NCI-H1417 (cell line): Measurements from ENCODE around the gene CACNA1C.
A peak's percentile ranks its signal among the peaks of the same experiment; 100 is the strongest.
"Not testable (repeated sequence)": the region's sequence is repeated elsewhere in the genome, so short reads cannot be mapped to it uniquely, and the experiment has no call there.

Experiments used
- DNase-seq, 3 experiments: peaks; one replicate each; lab custom pipeline; 2025; lab: John Stamatoyannopoulos, UW

Gene CACNA1C

DNA sequence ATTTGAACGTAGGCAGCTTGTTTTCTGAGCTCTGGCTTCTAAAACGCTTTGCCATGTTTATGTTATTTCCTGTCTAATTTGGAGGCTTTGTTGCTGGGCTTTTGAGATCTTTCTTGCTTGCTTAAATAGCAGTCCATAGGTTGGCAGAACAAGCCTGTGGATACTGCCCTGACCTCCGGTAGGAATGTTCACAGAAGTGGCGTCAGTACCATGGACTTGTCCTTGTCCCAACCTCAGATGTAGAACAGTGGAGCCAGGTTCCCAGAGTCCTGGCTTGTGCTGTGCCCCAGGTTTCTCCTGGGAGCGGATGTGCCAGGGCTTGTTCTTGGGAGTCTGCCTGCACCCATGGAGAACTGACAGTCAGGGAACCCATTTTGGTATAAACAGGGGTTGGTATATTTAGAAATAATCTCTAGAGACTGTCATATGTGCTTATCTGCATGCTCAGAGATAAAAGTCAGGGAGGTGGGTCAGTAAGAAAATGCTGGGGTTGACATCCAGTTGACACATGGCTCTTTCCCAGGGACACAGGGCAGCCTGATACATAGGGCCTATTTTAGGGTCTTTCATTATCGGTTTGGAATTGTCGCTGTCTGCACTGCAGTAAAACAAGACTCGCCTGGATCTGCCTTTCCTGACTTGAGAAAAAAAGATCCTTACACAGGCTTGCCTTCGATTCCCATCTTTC, 22.9 kb downstream of the CACNA1C start:
- no peak for DNase-seq

DNA sequence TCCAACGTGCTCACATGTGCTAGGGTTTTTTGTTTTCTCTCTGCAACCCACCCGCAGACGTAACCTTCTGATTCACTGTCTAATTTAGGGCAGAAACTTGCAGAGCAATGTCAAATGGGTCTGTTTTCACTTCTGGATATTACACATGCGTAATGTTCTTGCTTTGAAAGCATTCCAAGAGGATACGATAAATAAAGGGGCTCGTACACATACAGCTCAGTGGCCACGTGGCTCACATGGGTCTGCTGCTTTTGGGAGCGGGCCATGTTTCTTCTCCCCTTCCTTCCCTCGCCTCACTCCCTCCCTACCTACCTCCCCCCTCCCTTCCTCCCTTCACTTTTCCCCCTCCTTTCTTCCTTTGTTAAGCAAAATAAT, 23.4 kb downstream of the CACNA1C start:
- DNase-seq = no peak

DNA sequence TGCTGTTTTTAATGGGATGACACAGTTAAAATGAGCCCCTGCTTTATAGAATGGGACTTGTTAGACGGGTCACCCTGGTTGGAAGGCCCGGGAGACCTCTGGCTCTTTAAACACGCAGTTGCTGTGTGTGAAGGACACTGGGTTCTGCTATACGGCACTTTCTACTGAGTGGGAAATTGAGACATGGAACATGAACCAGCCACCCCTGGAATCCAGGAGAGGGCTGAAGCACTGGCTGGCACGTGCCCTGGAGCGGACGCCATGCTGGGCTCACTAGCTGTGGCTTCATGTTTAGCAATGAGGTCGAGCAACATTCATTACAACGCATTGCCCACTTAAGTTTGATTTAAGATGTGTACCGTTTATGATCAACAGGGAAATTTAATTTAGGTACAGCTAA, 23.9 kb downstream of the CACNA1C start:
- no peak for DNase-seq

DNA sequence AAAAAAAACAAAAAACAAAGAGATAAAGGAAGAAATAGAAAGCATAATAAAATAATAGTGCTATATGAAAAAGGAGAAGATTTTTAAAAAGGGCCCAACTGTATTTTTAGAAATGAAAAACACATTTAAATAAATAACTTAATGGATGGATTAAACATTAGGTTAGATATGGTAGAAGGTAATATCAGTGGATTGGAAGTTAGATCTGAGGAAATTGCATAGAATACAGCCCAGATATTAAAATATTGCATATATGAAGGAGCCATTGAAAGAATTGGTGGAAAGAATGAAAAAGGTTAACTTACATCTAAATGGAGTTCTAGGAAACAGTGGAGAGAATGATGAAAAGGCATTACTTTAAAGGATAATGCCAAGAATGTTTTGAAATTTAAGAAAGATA, 27.8 kb downstream of the CACNA1C start:
- DNase-seq = no peak

DNA sequence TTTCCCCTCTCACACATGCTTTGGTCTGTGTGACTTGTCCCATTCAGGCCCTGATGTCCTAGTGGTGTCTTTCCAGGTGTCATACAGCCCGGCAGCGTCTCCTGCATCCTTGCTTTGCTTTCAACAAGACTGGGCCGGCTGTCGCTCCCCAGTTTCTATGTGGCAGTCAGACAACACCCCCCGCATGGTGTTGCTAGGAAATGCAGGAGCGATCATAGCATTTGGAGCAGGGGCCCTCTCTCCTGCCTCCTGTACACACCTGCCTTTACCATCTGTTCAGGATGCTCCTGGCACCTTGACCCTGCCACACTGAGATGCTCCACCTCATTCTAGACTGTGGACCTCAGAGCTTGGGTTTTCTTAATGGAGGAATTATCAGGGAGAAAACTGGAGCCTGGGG, 29.5 kb downstream of the CACNA1C start:
- DNase-seq = peak in 2 of 3 experiments; percentile 71 to 85

DNA sequence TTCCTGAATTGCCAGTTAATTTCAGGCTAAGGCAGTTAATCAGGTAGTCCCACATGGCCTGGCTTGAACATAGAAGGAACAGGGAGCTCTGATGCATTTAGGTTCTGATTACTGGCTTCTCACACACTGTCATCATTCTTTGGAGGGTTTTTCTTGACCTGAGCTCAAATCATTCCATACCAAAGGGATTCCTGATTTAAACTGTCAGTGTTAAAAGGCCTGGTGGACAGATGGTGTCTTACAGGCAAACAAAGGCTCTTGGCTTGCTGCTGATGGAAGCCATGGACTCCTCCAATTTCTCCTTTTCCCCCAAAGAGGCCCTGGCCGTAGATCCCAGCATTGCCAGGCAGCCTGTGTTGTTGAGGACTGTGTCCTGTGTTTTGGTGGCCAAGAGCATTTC, 30.2 kb downstream of the CACNA1C start:
- peak in 1 of 3 experiments; percentile 73 for DNase-seq

DNA sequence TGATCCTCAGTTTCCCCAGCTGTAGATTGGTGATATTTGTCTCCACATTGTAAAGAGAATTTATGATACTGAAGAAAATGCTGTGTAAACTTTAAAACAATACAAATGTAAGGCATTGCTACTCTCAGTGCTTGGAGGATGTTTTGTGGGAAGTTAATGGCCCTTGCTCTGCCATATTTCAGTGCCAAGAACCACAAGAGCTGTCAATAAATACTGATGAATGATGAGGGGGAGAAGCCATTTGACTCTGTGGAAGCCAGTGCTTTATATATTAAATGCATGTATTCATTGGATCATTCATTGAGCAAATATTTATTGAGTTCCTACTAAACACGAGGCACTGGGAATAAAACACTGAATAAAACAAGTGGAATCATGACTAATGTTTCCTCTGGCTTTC, 30.8 kb downstream of the CACNA1C start:
- DNase-seq = peak in 2 of 3 experiments; percentile 29 to 71

DNA sequence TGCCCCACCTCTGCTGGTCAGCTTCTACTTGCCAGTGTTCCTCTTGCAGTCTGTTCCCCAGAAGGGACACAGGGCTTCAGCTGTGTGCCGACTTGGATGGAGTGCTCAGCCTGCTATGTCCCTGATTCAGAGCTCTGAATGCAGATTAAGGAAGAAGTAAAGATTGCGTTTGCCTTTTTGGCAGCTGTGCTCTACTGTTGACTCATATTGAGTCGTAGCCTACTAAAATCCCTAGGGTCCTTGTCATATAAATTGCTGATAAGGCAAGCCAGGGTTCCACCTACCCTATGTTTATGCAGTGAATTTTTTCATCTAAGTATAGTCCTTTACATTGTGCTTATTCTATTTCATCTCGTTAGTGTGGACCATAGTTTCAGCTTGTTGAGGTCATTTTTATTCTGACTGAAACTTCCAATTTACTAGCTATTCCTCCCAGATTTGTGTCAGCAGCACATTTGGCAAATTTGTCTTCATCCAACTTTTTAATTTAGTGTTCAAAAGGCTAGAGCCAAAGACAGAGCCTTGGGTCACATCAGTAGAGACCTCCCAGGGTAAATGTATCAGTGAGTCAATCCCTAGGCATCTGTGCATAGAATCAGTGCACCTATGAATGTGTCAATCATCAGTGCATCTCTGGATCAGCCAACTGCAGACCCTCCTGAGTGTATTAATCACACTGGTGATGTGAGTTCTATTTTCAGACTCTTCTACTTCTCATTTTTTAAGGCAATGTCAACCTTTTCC, 31.9 kb downstream of the CACNA1C start:
- no peak for DNase-seq

DNA sequence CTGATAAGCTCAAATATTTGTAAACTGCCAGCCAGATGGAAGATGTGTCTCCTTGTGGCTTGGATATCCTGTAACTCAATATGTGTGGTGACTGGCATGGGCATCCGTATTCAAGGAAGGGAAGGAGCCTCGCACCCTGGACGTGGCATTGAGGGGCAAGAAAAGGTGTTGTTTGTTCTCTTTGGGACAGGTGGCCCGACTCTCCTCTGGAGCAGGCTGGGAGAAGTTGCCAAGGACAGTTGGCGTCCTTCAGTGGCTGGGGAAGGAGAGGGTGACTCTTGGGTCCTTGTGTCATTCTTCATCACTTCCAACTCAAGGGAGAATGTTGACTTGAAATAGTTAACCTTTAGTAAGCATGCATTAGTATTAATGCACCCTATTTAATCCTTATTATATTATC, 39.6 kb downstream of the CACNA1C start:
- no peak for DNase-seq

DNA sequence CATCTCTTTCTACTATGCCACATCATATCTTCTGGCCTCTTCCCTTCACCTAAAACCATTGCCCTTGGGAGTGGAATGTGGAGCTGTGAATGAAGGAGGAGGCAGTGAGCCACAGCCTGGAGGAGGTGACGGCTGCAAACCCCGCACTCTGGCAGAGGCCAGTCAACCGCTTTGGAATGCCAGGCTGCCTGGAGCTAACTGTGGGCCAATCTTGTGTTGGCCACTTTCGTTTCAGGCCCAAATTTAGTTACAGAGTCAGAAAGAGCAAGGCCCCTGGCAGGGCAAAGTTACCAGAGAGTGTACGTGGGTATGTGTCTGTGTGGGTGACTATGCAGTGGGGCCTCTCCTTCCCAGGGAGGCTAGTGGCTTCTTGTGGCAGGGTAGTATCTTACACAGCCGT, 40.1 kb downstream of the CACNA1C start:
- no peak for DNase-seq

DNA sequence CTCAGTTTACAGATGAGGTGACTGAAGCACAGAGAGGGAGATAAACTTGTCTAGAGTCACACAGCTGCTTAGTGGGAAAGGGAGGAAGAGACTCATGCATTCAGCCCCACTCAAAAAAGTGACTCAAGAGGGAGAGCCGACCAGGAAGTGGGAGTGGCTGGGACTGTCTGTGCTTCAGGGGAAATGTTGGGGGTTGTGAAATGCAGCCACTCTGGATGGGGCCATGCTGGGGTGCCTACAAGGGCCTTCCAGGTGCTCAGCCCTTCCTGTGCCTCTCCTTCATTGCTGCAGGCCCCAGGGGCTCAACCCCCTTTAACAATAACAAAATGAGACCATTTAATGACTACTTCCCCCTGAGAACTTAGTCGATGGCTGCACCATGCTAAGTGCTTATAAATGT, 41.8 kb downstream of the CACNA1C start:
- DNase-seq = no peak

DNA sequence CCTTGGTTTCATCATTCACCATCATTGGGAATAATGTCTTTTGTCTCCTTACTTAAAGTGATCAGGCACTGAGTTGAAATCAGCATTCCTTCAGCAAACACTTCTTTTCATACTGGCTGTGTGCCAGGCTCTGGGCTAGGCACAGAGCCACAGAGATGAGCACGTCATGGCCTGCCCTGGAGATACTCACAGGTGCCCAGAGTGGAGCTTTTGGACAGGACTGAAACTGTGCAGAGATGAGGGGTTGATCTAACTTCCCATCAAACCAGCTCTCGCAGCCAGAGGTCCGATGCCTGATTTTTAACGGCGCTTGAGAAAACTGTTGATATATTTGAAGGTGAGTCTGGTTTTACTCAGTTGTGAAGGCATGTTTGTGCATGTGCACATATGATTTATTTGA, 43.1 kb downstream of the CACNA1C start:
- DNase-seq = no peak

DNA sequence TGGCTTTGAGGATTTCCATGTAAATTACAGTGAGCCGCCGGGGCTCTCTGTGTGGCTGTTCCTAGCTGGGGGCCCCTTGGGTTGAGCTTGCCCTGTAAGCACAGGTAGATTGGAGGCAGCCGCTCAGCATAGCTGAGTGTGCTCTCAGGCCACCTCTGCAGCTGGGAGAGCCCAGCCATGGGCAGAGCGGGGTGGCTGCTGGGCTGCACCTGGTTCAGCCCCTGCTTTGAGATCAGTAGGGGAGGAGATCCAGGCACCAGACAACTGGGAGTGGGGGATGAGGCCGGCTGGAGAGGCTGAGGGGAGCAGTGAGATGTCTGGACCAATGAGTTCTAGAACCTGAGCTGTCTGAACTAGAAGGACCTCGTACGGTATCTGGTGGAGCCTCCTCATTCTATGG, 44.8 kb downstream of the CACNA1C start:
- no peak for DNase-seq

DNA sequence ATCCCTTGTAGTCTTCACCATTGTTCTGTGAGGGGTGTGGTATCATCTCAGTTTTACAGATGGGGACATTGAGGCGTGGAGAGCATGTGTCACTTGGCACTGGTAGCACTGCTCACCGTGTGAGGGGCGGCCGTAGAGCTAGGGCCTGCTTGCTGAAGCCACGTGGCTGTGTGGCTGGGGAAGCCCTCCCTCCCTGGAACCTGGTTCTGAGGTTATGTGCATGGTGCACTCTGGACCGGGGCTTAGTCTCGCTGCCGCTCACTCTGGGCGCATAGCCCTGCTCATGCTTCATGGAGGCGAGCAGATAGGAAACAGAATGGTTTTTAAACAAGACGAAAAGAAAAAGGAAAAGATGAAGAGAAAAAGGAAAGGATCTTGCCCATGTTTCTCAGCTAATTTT, 46.1 kb downstream of the CACNA1C start:
- DNase-seq = no peak

DNA sequence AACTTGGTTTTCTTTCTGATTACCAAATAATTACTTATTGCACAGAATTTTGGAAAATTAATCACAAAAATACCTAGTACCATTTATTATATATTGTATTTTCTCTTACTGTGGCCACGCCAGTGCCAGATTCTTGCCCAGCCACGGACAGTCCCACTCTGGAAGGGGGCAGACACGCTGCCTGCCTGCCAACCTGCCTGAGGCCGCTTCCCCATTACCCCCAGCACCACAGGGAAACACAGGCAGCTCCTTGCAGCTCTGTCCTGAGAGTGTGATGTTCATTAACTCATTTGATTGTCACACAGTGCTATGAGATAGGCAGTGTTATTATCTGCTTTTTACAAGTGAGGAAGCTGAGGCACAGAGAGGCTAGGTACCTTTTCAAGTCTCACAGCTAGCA, 46.8 kb downstream of the CACNA1C start:
- no peak for DNase-seq

DNA sequence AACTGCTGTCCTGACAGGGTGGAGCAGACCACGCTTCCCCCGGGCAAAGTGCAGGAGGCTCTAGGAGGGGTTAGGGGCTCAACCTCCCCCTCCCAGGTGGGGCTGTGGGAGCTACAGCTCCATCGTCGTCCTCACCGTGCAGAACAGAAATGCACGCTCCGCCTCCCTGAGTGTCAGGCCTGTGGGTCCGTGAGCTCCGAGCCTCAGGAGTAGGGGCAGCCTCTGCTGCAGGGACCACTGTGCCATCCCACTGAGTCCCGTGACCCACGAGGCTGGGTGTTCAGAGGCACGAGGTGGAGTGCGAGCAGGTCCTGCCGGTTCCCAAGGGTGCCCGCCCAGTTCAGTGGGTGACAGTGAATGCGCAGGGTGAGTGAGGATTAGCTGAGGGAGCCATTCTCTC, 48.6 kb downstream of the CACNA1C start:
- DNase-seq = no peak

DNA sequence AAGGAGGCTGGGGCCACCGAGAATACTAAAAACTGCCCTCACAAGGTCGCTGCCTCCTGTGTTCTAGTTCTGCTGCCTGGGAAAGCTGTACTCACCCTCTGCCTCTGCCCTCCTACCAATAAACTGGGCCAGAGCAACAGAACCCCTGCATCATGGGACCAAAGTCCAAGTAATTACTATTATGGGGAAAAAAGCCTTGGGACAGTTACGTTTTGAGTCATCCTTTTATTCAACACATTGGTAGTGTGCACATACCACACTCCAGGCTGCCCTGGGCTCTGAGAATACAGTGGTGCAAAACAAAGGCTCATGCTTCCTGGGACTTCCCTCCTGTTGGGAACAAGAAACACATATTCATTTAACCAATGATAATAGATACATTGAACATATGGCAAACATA, 49.0 kb downstream of the CACNA1C start:
- no peak for DNase-seq

DNA sequence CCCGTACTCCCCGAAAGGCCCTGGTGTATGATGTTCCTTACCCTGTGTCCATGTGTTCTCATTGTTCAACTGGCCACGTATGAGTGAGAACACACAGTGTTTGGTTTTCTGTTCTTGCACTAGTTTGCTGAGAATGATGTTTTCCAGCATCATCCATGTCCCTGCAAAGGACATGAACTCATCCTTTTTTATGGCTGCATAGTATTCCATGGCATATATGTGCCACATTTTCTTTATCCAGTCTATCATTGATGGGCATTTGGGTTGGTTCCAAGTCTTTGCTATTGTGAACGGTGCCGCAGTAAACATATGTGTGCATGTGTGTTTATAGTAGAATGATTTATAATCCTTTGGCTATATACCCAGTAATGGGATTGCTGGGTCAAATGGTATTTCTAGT, 49.9 kb downstream of the CACNA1C start:
- DNase-seq = not testable (repeated sequence)

DNA sequence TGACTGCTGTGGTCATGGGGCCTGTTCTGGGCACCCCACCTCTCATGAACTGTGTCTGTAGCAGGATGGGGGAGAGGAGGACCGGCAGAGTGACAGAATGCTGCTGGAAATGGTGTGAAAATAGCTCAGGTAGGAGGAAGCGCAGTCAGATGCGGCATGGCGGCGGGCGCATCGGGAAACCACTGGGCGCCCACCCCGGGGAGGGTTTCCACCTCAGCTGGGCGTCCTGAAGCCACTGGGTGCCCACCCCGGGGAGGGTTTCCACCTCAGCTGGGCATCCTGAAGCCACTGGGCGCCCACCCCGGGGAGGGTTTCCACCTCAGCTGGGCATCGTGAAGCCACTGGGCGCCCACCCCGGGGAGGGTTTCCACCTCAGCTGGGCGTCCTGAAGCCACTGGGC, 52.6 kb downstream of the CACNA1C start:
- not testable (repeated sequence) for DNase-seq

DNA sequence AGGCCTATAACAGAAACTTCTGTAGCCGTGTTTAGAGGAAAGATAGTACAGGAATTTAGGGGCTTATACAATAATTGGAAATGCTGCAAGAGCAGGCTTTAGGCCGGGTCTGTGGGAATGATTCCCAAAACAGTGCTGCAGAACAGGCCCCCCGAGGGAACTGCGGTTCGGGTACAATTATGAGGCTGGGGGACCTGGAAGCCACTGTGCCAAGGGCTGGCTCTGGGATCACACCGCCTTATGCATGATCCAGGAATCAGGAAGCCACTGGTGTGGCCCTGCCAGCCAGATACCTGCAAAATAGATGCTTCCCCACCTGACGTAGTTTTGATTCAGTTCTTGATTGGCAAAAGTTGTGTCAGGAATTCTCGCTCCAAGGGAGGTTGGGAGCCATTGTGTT, 55.4 kb downstream of the CACNA1C start:
- no peak for DNase-seq

DNA sequence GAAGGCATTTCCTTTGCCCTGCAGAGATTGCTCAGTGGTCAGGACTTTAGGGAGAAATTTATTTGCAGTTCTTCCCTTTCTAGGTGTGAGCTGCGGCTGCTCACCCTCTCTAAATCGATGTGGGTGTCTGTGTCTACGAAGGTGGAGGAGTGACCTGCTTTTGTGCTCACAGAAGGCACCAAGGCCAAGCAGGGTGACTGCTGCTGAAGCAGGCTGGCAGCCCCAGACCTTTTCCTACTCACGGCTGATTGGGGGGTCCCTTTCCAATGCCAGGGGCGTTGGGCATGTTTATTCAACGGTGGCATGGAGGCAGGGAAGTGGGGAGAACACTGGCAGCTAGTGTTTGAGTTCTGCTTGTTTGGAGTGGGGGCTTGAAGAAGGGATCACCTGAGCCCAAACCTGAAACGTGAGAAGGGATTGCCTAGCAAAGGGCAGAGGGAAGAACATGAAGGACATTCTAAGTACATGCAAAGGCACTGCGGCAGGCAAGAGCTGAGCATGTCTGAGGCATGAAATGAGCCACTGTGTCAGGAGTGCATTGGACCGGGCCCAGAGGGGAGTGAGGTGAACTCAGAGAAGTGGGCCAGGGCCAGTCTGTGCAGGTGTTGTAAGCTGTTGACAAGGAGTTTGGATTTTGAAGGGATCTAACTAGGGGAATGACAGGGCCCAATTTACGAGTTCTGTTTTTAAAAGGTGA, 56.3 kb downstream of the CACNA1C start:
- no peak for DNase-seq

DNA sequence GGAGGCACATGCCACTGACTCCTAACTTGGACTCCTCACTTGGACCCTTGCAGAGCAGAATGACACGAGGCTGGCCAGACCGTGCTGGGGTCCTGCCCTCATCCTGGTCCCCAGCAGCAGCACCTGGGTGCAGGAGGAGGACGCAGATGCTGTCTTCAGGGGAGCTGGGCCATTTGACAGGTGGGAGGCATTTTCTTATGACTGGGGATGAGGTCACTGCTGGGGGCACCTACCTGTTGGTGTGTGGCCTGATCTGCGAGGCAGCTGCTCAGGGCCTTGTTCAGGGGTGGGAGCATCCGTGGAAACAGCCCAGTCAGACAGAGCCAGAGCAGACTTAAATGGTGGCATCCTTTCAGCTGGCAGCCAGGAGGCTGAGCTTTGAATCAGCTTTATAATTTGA, 57.3 kb downstream of the CACNA1C start:
- no peak for DNase-seq

DNA sequence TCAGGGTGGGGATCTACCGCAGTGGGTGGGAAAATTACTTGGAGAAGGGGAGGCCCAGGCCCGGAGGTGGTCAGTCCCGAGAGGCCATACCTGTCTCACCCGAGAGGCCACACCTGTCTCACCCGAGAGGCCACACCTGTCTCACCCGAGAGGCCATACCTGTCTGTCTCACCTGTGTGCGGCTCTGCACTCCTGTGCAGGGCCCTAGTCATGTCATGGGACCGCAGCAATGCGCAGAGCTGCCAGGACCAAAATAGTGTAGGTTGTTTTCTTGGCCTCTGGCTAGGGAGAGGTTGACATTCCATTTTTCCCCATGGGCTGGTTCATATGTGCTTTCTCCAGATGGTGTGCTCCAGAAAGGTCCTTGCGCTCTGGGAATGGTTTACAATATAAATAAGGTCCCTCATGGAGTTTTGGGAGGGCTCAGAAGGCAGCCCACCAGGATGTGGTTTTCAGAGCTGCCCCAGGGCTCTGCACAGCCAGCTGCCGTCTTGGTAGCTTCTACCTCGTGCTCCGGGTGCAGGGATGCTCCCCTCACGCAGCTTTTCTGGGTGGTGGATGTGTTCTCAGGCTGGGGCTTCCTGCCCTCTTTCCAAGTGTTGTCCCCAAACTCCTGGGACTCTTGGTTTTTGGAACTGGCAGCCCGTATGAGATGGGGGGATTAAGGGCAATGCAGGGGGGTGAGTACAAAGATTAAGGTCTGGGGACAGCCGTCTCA, 58.2 kb downstream of the CACNA1C start:
- no peak for DNase-seq
